Measurements from ENCODE around the gene GRP. TPM values are rescaled to one million over a fixed set of nuclear protein-coding genes. Genes with fewer than 3 reads are reported as not detected.

Gene GRP
- not detected for total RNA-seq

DNA sequence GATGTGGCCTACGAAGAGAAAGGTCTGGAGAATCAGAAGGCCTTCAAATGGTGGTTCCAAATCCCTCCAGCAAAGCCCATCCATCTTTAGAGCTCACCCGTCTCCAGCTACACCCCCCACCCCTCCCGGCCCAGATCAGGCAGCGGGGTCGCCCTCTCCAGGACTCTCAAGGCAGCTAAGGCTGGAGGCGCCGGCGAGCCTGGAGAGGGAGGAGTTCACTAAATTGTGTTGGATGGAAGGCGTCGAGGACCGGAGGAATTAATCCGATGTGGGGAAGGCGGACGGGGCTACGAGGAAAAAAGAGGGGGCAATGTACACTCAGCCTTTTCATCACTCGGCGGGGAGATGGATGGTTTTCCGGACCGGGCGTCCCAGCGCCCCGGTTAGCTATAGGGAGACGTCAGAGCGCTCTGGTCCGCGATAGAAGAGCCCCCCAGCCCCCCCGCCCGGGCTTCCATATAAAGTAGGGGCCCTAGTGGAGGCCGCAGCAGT, at the start of gene GRP:
TSS of gene GRP (plus strand) at position 487 of the 492 bp plus-strand sequence. CDS start 108 bp downstream, outside the sequence.
- no peak for DNase-seq (ENCODE audit: low spot score)
- H3K36me3 Mint-ChIP-seq, result no peaks in the 10 kb centered on the region
- peaks cover 0 to 6% of the 10 kb centered on the region in 2 donors for H3K4me1 Mint-ChIP-seq (ENCODE audit: low read depth in 2 of 2)
- no peaks in the 10 kb centered on the region for H3K9me3 Mint-ChIP-seq
- no peak for ATAC-seq
- no peak within 1 kb of the TSS for H3K27ac Mint-ChIP-seq
- H3K27me3 Mint-ChIP-seq, result peaks cover 62 to 75% of the 10 kb centered on the region in 2 donors
- H3K4me3 Mint-ChIP-seq, result no peak within 1 kb of the TSS

DNA sequence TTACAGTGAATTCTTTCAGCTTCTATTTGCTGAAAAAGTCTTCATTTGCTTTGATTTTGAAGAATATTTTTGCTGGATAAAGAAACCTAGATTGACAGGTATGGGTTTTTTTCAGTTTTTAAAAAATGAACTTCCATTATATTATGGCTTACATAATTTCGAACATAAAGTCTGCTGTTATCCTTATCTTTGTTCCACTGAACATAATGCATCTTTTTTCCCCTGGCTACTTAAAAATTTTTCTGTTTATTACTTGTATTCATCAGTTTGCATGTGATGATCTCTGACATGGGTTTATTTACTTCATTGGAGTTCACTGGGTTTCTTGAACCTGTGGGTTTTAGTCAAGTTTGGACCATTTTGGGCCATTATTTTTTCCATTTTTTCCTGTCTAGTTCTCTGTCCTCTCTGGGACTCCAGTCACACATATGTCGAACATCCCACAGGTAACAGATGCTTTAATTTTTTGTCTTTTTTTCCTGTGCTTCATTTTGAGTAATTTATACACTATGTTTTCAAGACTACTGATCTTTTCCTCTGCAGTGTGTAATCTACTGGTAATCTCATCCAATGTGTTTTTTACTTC, 47.2 kb upstream of the GRP start:
- DNase-seq (ENCODE audit: low spot score) (no peak), ATAC-seq (no peak)
- peaks cover 8% of the 10 kb centered on the region for H3K9me3 Mint-ChIP-seq
- peaks cover 31% of the 10 kb centered on the region for H3K36me3 Mint-ChIP-seq
- H3K27ac Mint-ChIP-seq, result no peak overlapping the region
- H3K4me3 Mint-ChIP-seq, result no peak overlapping the region
- H3K4me1 Mint-ChIP-seq (ENCODE audit: low read depth in 2 of 2), result no peaks in the 10 kb centered on the region
- peaks cover 6 to 44% of the 10 kb centered on the region in 2 donors for H3K27me3 Mint-ChIP-seq

DNA sequence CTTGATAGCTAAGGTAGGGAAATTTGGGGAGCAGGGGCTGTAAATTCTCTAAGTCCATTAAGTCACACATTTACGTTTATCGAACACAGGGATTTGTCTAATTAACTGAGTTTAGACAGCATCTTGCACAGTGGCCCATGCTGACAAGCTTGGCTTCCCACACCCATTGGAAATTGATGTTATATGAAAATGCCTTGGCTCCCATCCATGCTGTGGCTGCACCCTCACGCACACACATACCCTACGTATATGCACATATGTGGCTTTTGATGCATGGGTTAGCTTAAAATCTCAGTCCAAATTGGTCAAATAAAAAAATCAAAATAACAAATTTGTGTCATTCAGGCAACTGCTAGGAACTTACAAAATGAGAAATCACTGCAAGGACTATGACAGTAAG, 42.5 kb upstream of the GRP start:
- no peak for ATAC-seq
- no peak for DNase-seq (ENCODE audit: low spot score)
- H3K4me1 Mint-ChIP-seq (ENCODE audit: low read depth in 2 of 2), result no peaks in the 10 kb centered on the region
- no peak overlapping the region for H3K27ac Mint-ChIP-seq
- peaks cover 2 to 16% of the 10 kb centered on the region in 2 donors for H3K27me3 Mint-ChIP-seq
- H3K36me3 Mint-ChIP-seq, result peaks cover 16% of the 10 kb centered on the region
- no peak overlapping the region for H3K4me3 Mint-ChIP-seq
- peaks cover 5% of the 10 kb centered on the region for H3K9me3 Mint-ChIP-seq

DNA sequence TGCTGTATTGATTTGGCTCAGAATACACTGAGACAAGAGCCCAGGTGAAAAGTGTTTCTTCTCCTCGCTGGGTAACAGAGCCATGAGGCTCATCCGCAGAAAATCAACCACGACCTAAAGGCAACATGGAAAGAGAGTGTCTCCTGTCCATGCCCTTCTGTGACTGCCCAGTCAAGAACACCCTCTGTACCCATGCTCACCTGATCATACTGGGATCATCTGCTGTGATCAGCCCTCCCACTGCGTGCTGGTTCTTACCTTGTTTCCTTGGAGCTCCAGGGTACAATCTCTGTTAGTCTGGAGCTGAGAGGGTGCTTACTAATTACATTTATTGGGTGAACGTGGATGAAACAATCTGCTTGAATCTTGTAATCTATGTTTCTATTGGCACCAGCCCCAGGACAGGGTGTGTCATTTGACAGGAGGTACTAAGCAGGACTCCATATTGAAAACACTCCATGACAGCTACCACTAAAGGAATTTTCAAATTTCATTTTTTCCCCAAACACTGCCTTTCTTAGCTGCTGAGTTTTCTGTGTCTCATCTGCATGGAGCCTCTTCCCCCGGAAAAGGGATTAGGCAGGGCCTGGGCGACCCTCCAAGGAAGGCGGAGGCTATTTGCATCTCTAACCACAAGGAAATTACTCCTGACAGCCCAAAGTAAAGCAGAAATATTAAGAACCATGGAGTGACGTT, 39.7 kb upstream of the GRP start:
- Mint-ChIP-seq H3K4me1 (ENCODE audit: low read depth in 2 of 2) (no peaks in the 10 kb centered on the region), H3K4me3 (no peak overlapping the region), H3K27ac (no peak overlapping the region), H3K36me3 (no peaks in the 10 kb centered on the region), H3K9me3 (no peaks in the 10 kb centered on the region), H3K27me3 (peaks cover 7 to 8% of the 10 kb centered on the region in 2 donors)
- DNase-seq (ENCODE audit: low spot score) (no peak), ATAC-seq (no peak)

DNA sequence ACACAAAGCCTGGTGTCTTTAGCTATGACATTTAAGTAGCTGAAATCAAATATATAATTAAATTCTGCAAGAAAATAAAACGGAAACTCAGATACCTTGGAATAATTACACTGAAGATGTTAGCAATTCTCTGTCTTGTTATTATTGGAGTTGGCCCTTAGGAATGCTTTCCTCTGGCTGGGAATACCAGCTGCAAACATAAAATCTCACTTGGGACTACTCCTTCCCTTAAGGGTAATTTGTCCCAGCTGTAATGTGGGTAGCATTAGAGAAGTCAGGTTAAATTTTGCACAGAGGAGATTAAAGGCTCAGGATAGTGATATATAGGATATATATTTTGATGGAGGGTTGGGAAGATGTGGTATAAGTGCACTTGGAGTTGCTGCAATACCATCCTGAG, 37.3 kb upstream of the GRP start:
- Mint-ChIP-seq H3K9me3 (no peaks in the 10 kb centered on the region), H3K36me3 (no peaks in the 10 kb centered on the region), H3K27me3 (peaks cover 5 to 16% of the 10 kb centered on the region in 2 donors), H3K4me3 (no peak overlapping the region), H3K27ac (no peak overlapping the region), H3K4me1 (ENCODE audit: low read depth in 2 of 2) (no peaks in the 10 kb centered on the region)
- no peak for DNase-seq (ENCODE audit: low spot score)
- no peak for ATAC-seq

DNA sequence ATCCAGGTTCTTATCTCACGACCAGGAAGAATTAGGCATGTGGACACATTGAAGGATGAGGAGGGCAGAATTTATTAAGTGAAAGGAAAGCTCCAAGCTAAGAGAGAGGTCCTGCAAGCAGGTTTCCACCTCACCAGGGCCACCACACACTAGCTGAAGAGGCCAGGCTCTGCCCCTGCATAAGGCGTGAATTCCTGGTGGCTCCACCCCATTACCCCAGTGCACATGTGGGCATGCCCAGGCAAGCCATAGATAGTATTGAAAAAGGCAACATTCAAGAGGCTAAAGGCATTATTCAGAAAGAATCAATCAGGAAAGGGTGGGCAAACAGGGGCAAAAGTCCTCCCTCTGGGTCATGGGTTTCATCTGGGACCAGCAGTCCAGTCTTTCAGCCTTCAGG, 30.9 kb upstream of the GRP start:
- H3K4me1 Mint-ChIP-seq (ENCODE audit: low read depth in 2 of 2), result no peaks in the 10 kb centered on the region
- no peaks in the 10 kb centered on the region for H3K9me3 Mint-ChIP-seq
- peaks cover 8 to 13% of the 10 kb centered on the region in 2 donors for H3K27me3 Mint-ChIP-seq
- no peak overlapping the region for H3K27ac Mint-ChIP-seq
- ATAC-seq, result no peak
- no peak for DNase-seq (ENCODE audit: low spot score)
- no peaks in the 10 kb centered on the region for H3K36me3 Mint-ChIP-seq
- no peak overlapping the region for H3K4me3 Mint-ChIP-seq

DNA sequence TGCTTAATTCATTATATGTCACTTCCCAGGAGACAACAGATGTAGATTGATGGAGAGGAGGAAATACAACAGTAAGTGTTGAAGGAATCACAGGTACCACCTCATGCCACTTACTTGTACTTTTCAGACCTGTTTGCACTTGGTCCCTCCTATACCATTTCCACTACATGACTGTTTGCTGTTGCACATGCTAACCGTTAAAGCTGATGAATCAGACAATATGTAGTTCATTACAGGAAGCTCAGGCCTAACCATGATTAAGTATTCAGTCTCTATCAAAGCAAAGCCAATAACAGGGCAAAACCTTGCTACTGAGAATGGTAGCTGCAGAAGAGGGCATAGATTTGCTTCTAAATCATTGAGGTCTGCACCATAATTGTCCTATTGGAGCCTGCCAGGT, 30.2 kb upstream of the GRP start:
- Mint-ChIP-seq H3K4me1 (ENCODE audit: low read depth in 2 of 2) (no peaks in the 10 kb centered on the region), H3K9me3 (no peaks in the 10 kb centered on the region), H3K4me3 (no peak overlapping the region), H3K27me3 (peaks cover 8 to 11% of the 10 kb centered on the region in 2 donors), H3K27ac (no peak overlapping the region), H3K36me3 (no peaks in the 10 kb centered on the region)
- ATAC-seq, result no peak
- no peak for DNase-seq (ENCODE audit: low spot score)

DNA sequence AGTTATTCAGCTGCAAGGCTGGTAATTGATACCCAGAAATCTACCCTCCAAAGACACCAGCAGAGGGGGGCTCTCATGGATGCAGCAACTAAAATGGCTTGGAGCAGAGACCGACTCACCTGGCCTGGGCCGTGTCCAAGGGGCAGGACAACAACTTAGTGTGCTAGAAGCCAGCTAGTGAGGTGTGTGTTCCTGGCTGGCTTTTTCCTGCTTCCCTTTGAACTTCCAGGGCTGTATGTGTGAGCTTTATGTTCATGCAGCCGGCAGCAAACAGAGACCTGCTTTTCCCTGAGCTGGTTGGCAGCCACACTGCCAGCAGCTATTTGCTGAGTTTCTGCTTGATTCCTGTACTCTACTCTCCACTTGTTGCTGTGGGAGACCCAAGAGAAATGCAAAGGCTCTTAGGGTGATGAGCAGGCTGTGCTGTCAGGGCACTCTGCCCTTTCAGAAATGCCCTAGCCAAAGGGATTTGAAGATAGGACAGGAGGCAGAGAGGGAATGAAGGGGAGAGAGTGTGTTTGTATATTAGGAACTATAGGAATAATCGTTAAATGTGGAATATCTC, 23.7 kb upstream of the GRP start:
- no peak overlapping the region for H3K4me3 Mint-ChIP-seq
- no peaks in the 10 kb centered on the region for H3K36me3 Mint-ChIP-seq
- no peak for ATAC-seq
- no peaks in the 10 kb centered on the region for H3K4me1 Mint-ChIP-seq (ENCODE audit: low read depth in 2 of 2)
- H3K9me3 Mint-ChIP-seq, result no peaks in the 10 kb centered on the region
- no peak for DNase-seq (ENCODE audit: low spot score)
- H3K27ac Mint-ChIP-seq, result no peak overlapping the region
- peaks cover 13 to 40% of the 10 kb centered on the region in 2 donors for H3K27me3 Mint-ChIP-seq

DNA sequence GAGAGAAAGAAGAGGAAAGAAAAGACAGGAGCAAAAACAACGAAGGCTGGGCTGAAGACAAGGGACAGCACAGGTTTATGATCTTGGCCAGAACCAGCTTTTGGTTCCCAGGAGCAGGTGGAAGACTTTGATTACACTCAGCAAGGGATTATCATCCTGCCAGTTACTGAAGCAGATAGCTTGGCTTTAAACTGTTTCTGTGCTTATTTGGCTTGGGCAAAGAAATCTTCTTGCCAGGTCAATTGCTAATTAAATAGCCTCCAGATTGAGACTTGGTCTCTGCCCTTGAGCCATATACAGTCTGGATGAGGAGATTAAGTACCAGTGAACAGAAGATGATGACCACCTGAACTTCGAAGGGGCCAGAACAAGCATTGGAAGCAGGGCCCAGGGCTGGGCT, 22.3 kb upstream of the GRP start:
- H3K36me3 Mint-ChIP-seq, result no peaks in the 10 kb centered on the region

DNA sequence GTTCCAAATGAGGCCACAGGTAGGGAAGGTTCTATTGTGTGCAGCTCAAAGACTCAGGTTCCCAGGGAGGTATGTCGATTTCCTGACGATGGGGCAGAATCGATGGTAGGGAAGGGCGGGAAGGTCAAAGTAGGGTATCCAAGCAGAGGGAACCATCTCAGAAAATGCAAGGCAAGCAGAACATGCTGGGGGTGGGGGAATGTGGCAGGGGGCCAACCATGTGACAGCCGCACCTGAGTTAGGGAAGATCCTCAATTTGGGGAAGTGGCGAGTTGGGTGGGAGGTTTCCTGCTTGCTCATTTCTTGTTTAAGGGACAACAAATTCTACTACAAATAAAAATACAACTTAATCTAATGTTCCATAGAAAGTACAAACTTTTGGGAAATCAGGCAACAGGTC, 21.7 kb upstream of the GRP start:
- Mint-ChIP-seq H3K27me3 (peaks cover 16 to 40% of the 10 kb centered on the region in 2 donors), H3K4me3 (no peak overlapping the region), H3K4me1 (ENCODE audit: low read depth in 2 of 2) (no peaks in the 10 kb centered on the region), H3K36me3 (no peaks in the 10 kb centered on the region), H3K27ac (no peak overlapping the region), H3K9me3 (no peaks in the 10 kb centered on the region)
- DNase-seq (ENCODE audit: low spot score) (no peak), ATAC-seq (no peak)

More for the DNA sequence above, 22.3 kb upstream of the GRP start:
- H3K9me3 Mint-ChIP-seq, result no peaks in the 10 kb centered on the region
- ATAC-seq, result no peak
- DNase-seq (ENCODE audit: low spot score), result no peak
- H3K4me3 Mint-ChIP-seq, result no peak overlapping the region
- H3K27ac Mint-ChIP-seq, result no peak overlapping the region
- H3K4me1 Mint-ChIP-seq (ENCODE audit: low read depth in 2 of 2), result no peaks in the 10 kb centered on the region
- H3K27me3 Mint-ChIP-seq, result peaks cover 16 to 40% of the 10 kb centered on the region in 2 donors

DNA sequence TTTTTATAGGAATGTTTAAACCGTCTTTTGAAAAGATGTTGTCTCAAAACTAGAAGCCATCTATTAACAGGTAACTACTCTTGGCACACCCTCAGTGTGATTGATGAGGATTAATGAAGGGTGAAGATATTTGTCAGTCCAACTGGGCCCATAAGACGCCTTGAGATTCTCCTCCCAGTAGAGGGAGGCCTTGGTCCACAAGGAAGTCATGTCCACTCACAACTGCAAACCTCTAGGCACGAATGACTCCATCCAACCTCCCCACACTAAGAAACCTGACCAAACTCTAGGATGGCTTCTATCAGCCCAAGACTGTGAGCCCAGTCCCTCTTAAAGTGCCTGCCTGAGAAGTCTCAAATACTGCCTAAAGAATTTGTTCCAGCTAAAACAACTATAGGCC, 19.2 kb upstream of the GRP start:
- Mint-ChIP-seq H3K27ac (no peak overlapping the region), H3K4me1 (ENCODE audit: low read depth in 2 of 2) (no peaks in the 10 kb centered on the region), H3K27me3 (peaks cover 16 to 30% of the 10 kb centered on the region in 2 donors), H3K4me3 (no peak overlapping the region), H3K36me3 (no peaks in the 10 kb centered on the region), H3K9me3 (no peaks in the 10 kb centered on the region)
- DNase-seq (ENCODE audit: low spot score), result no peak
- ATAC-seq, result peak in 1 of 2 donors; percentile 43

DNA sequence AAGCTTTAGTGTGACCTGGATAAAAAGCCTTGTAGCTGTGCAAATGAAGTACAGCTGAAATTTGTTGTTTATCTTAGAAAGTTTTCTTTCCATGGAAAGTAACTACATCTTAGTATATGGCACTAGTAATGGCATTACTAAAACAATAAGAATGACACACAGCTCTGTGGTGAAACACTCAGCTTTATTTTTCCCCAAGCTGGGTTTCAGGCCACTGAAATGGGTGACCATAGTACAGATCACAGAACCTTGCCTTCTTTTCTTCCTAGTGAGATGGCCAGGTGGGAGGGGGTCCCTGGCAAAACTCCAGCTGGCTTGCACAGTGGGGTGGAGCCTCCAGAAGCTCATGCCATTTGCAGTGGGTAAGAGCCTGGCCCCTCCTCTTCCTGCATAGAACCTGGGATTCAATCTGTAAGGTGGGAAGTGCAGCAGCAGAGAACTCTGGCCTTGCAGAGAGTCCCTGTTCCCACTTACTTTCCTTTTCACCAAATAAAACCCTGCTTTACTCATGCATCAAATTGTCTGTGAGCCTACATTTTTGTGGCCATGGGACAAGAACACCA, 17.6 kb upstream of the GRP start:
- H3K4me3 Mint-ChIP-seq, result no peak overlapping the region
- no peak for ATAC-seq
- H3K9me3 Mint-ChIP-seq, result no peaks in the 10 kb centered on the region

DNA sequence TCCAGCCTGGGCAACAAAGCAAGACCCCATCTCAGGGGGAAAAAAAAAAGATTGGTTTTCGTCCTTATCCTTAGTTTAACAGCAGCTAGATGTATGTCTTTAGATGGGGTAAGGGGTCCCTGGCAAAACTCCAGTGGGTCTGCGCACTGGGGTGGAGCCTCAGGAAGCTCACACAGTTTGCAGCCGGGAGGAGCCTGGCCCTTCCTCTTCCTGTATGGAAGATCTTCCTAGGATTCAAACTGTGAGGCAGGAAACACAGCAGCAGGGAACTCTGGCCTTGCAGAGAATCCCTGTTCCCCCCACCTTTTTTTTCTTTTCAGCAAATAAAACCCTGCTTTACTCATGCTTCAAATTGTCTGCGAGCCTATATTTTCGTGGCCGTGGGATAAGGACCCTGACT, 12.5 kb upstream of the GRP start:
- H3K27me3 Mint-ChIP-seq, result peaks cover 7 to 22% of the 10 kb centered on the region in 2 donors
- H3K4me3 Mint-ChIP-seq, result no peak overlapping the region
- H3K27ac Mint-ChIP-seq, result no peak overlapping the region
- ATAC-seq (no peak), DNase-seq (ENCODE audit: low spot score) (no peak)
- no peaks in the 10 kb centered on the region for H3K9me3 Mint-ChIP-seq
- H3K4me1 Mint-ChIP-seq (ENCODE audit: low read depth in 2 of 2), result no peaks in the 10 kb centered on the region
- no peaks in the 10 kb centered on the region for H3K36me3 Mint-ChIP-seq

More for the DNA sequence above, 17.6 kb upstream of the GRP start:
- Mint-ChIP-seq H3K36me3 (no peaks in the 10 kb centered on the region), H3K27me3 (peaks cover 15 to 26% of the 10 kb centered on the region in 2 donors), H3K4me1 (ENCODE audit: low read depth in 2 of 2) (no peaks in the 10 kb centered on the region), H3K27ac (no peak overlapping the region)
- no peak for DNase-seq (ENCODE audit: low spot score)

DNA sequence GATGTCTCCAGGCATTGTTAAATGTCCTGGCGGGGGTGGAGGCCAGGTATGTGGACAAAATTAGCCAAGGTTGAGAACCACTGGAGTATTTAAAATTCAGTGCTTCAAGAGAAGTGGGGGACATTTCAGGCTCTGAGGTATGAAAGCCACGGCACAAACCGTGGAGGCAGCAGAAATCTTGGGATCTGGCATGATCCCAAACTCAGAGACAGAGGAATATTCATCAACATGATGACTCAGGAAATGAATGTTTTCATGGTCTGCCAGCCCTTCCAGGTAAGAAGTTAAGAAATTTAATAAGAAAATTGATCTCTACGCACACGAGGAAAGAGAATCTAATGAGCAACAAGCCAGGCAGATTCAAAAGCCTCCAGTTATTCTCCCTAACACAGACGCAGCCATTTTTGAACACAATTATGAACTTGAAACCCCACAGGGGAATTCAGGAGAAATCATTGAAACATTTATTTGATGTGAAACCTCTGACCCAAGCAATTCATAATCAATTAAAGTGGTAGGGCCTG, 11.3 kb upstream of the GRP start:
- Mint-ChIP-seq H3K4me3 (no peak overlapping the region), H3K36me3 (no peaks in the 10 kb centered on the region), H3K27ac (no peak overlapping the region), H3K4me1 (ENCODE audit: low read depth in 2 of 2) (no peaks in the 10 kb centered on the region), H3K27me3 (peaks cover 7 to 22% of the 10 kb centered on the region in 2 donors), H3K9me3 (no peaks in the 10 kb centered on the region)
- ATAC-seq, result no peak
- DNase-seq (ENCODE audit: low spot score), result no peak
